ENCODE results near the gene GPR37L1.
"Not testable (repeated sequence)": the region's sequence is repeated elsewhere in the genome, so short reads cannot be mapped to it uniquely, and the experiment has no call there.

The GPR37L1 gene

GRCh38 chr1:202168861-202169260 lies 46.1 kb downstream of the GPR37L1 start:
- DNase-seq (ENCODE audit: low spot score) = no peak

GRCh38 chr1:202170726-202171125 lies 48.0 kb downstream of the GPR37L1 start:
- DNase-seq (ENCODE audit: low spot score) = no peak

GRCh38 chr1:202171292-202172014 lies 48.7 kb downstream of the GPR37L1 start:
- no peak for DNase-seq (ENCODE audit: low spot score)

GRCh38 chr1:202172015-202172355 lies 49.3 kb downstream of the GPR37L1 start:
- no peak for DNase-seq (ENCODE audit: low spot score)

GRCh38 chr1:202173993-202174392 lies 51.3 kb downstream of the GPR37L1 start:
- DNase-seq (ENCODE audit: low spot score) = no peak

- no peak for DNase-seq (ENCODE audit: low spot score)
Measured at GRCh38 chr1:202176949-202177927, 54.5 kb downstream of the GPR37L1 start.

- no peak for DNase-seq (ENCODE audit: low spot score)
Measured at GRCh38 chr1:202179828-202180750, 57.4 kb downstream of the GPR37L1 start.

GRCh38 chr1:202180751-202181139 lies 58.0 kb downstream of the GPR37L1 start:
- DNase-seq (ENCODE audit: low spot score) = not testable (repeated sequence)

GRCh38 chr1:202181586-202181985 lies 58.9 kb downstream of the GPR37L1 start:
- DNase-seq (ENCODE audit: low spot score) = no peak

GRCh38 chr1:202182040-202182877 lies 59.5 kb downstream of the GPR37L1 start:
- DNase-seq (ENCODE audit: low spot score) = no peak
